Measurements from ENCODE around the gene CEP57.
"Not testable (repeated sequence)": the region's sequence is repeated elsewhere in the genome, so short reads cannot be mapped to it uniquely, and the experiment has no call there.

Gene CEP57

GRCh38 chr11:95850137-95850536 lies 59.8 kb downstream of the CEP57 start:
- H3K36me3 ChIP-seq (ENCODE audit: low read depth): peaks cover 46% of the 10 kb centered on the region
- ATAC-seq (ENCODE audit: low read depth) (no peak), DNase-seq (ENCODE audit: low spot score) (no peak)
- H3K4me1 ChIP-seq (ENCODE audit: insufficient read depth, poor library complexity, severe bottlenecking): no peaks in the 10 kb centered on the region
- no peaks in the 10 kb centered on the region for H3K27me3 ChIP-seq (ENCODE audit: insufficient read depth, poor library complexity, severe bottlenecking)
- H3K27ac ChIP-seq (ENCODE audit: poor library complexity, severe bottlenecking): no peak overlapping the region
- no peak overlapping the region for H3K4me3 ChIP-seq (ENCODE audit: severe bottlenecking)
- no peaks in the 10 kb centered on the region for H3K9me3 ChIP-seq (ENCODE audit: severe bottlenecking)
- no peak for TF ChIP-seq CTCF (IDR thresholded peaks at IDR 0.05; ENCODE audit: poor library complexity, severe bottlenecking)

- DNase-seq (ENCODE audit: low spot score) (no peak), ATAC-seq (ENCODE audit: low read depth) (no peak)
- no peaks in the 10 kb centered on the region for H3K27me3 ChIP-seq (ENCODE audit: insufficient read depth, poor library complexity, severe bottlenecking)
- H3K4me3 ChIP-seq (ENCODE audit: severe bottlenecking): no peak overlapping the region
- no peaks in the 10 kb centered on the region for H3K9me3 ChIP-seq (ENCODE audit: severe bottlenecking)
- TF ChIP-seq CTCF (IDR thresholded peaks at IDR 0.05; ENCODE audit: poor library complexity, severe bottlenecking): no peak
- no peak overlapping the region for H3K27ac ChIP-seq (ENCODE audit: poor library complexity, severe bottlenecking)
- no peaks in the 10 kb centered on the region for H3K4me1 ChIP-seq (ENCODE audit: insufficient read depth, poor library complexity, severe bottlenecking)
- H3K36me3 ChIP-seq (ENCODE audit: low read depth): peaks cover 42% of the 10 kb centered on the region
Observed at GRCh38 chr11:95853138-95853537, 62.8 kb downstream of the CEP57 start.

GRCh38 chr11:95853862-95854261 lies 63.6 kb downstream of the CEP57 start:
- H3K4me1 ChIP-seq (ENCODE audit: insufficient read depth, poor library complexity, severe bottlenecking): no peaks in the 10 kb centered on the region
- H3K36me3 ChIP-seq (ENCODE audit: low read depth): peaks cover 42% of the 10 kb centered on the region
- DNase-seq (ENCODE audit: low spot score): no peak
- no peaks in the 10 kb centered on the region for H3K9me3 ChIP-seq (ENCODE audit: severe bottlenecking)
- no peak for ATAC-seq (ENCODE audit: low read depth)
- H3K27me3 ChIP-seq (ENCODE audit: insufficient read depth, poor library complexity, severe bottlenecking): no peaks in the 10 kb centered on the region
- no peak for TF ChIP-seq CTCF (IDR thresholded peaks at IDR 0.05; ENCODE audit: poor library complexity, severe bottlenecking)
- H3K27ac ChIP-seq (ENCODE audit: poor library complexity, severe bottlenecking): no peak overlapping the region
- no peak overlapping the region for H3K4me3 ChIP-seq (ENCODE audit: severe bottlenecking)

GRCh38 chr11:95854362-95854761 lies 64.1 kb downstream of the CEP57 start:
- not testable (repeated sequence) for H3K27me3 ChIP-seq (ENCODE audit: insufficient read depth, poor library complexity, severe bottlenecking); H3K9me3 ChIP-seq (ENCODE audit: severe bottlenecking); H3K27ac ChIP-seq (ENCODE audit: poor library complexity, severe bottlenecking); DNase-seq (ENCODE audit: low spot score); H3K4me1 ChIP-seq (ENCODE audit: insufficient read depth, poor library complexity, severe bottlenecking); ATAC-seq (ENCODE audit: low read depth); H3K4me3 ChIP-seq (ENCODE audit: severe bottlenecking)
- H3K36me3 ChIP-seq (ENCODE audit: low read depth): peaks cover 40% of the 10 kb centered on the region

GRCh38 chr11:95860024-95860423 lies 69.7 kb downstream of the CEP57 start:
- H3K36me3 ChIP-seq (ENCODE audit: low read depth): peaks cover 57% of the 10 kb centered on the region

GRCh38 chr11:95863486-95864140 lies 73.3 kb downstream of the CEP57 start:
- no peak overlapping the region for H3K4me3 ChIP-seq (ENCODE audit: severe bottlenecking)
- H3K4me1 ChIP-seq (ENCODE audit: insufficient read depth, poor library complexity, severe bottlenecking): no peaks in the 10 kb centered on the region
- peaks cover 42% of the 10 kb centered on the region for H3K36me3 ChIP-seq (ENCODE audit: low read depth)
- no peaks in the 10 kb centered on the region for H3K9me3 ChIP-seq (ENCODE audit: severe bottlenecking)
- DNase-seq (ENCODE audit: low spot score) (no peak), ATAC-seq (ENCODE audit: low read depth) (no peak)
- TF ChIP-seq CTCF (IDR thresholded peaks at IDR 0.05; ENCODE audit: poor library complexity, severe bottlenecking): no peak
- no peaks in the 10 kb centered on the region for H3K27me3 ChIP-seq (ENCODE audit: insufficient read depth, poor library complexity, severe bottlenecking)
- H3K27ac ChIP-seq (ENCODE audit: poor library complexity, severe bottlenecking): no peak overlapping the region

More at GRCh38 chr11:95860024-95860423, 69.7 kb downstream of the CEP57 start:
- not testable (repeated sequence) for H3K4me3 ChIP-seq (ENCODE audit: severe bottlenecking); DNase-seq (ENCODE audit: low spot score); H3K4me1 ChIP-seq (ENCODE audit: insufficient read depth, poor library complexity, severe bottlenecking); H3K9me3 ChIP-seq (ENCODE audit: severe bottlenecking); H3K27ac ChIP-seq (ENCODE audit: poor library complexity, severe bottlenecking); ATAC-seq (ENCODE audit: low read depth); H3K27me3 ChIP-seq (ENCODE audit: insufficient read depth, poor library complexity, severe bottlenecking)
